Limb (tissue), 2 donors: Measurements from ENCODE around the gene CYP1A2.

Source experiments
- DNase-seq, 2 donors: peaks; one replicate each; pipeline ENCODE4 v3.0.0-alpha.2; 2016; ENCODE audit errors: extremely low spot score in 2 of 2

The CYP1A2 gene

DNA sequence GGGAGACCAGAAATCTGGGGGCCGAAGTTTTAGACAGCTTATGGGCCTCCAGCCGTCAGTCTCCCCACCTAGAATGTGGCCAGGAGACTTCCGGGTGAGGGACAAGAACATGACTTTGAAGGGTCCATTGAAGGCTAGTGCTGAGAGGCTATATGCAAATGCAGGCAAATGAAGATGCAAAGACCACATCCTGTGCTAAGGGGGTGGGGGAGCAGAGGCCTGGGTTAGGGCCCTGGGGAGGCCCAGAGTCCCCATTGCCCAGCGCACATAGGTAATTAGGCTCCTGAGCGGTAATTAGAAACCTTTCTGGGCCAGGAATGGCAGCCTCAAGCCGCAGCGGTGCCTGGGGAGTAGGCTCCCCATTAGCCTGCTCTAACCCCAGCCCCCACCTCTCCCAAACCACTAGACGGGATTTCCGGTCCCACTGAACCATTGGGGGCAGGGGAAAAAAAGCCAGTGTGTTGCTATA is 40.1 kb downstream of the CYP1A2 start:
- no peak for DNase-seq

DNA sequence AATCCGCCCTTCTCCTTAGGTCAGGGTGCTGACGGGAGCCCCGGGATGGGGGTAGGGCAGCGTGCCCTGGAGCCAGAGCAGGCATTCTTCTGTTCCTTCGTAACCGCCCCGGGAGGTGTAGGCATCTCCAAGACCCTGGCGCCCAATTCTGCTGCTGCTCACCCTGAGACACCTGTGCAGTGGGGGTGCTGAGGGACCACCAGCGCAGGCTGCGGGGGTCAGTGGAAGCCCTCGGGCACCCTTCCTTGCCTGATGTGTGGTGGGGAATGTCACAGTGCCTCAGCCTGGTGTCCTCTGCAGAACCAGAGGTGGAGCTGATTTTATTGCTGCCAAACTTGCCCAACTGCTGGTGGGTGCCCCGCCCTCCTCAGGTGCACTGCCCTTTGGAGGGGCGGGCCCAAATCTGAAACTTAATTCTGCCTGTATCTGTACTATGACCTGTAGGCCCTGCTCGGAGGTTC is 40.6 kb downstream of the CYP1A2 start:
- no peak for DNase-seq

GRCh38 chr15:74789741-74790079 is 41.1 kb downstream of the CYP1A2 start:
- no peak for DNase-seq

- DNase-seq: peak in 1 of 2 donors; percentile 78
These were observed 41.7 kb downstream of the CYP1A2 start for GRCh38 chr15:74790080-74790916.

- no peak for DNase-seq
These were observed 42.4 kb downstream of the CYP1A2 start for GRCh38 chr15:74791007-74791406.

GRCh38 chr15:74791667-74792066 is 43.0 kb downstream of the CYP1A2 start:
- no peak for DNase-seq

- no peak for DNase-seq
These were observed 43.8 kb downstream of the CYP1A2 start for GRCh38 chr15:74792227-74793016.

- no peak for DNase-seq
These were observed 44.7 kb downstream of the CYP1A2 start for GRCh38 chr15:74793135-74794028.

- DNase-seq: no peak
These were observed 45.8 kb downstream of the CYP1A2 start for GRCh38 chr15:74794248-74794969.

GRCh38 chr15:74794970-74795349 is 46.3 kb downstream of the CYP1A2 start:
- no peak for DNase-seq

DNA sequence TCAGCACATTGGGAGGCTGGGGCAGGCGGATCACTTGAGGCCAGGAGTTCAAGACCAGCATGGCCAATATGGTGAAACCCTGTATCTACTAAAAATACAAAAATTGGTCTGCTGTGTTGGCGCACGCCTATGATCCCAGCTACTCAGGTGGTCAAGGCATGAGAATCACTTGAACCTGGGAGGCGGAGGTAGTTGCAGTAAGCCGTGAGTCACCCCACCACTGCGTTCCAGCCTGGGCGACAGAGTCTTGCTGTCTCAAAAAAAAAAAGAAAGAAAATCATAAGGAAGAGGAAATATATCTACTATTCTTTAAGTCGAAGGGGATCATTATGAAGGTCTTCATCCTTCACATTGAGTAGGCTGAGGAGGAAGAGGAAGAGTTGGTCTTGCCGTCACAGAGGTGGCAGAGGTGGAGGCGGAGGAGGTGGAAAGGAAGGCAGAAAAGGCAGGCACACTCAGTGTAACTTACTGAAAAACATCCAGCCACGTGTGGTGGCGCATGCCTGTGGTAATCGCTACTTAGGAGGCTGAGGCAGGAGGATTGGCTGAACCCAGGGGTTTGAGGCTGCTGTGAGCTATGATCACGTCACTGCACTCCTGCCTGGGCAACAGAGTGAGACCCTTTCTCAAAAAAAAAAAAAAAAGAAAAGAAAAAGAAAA is 47.5 kb downstream of the CYP1A2 start:
- no peak for DNase-seq

DNA sequence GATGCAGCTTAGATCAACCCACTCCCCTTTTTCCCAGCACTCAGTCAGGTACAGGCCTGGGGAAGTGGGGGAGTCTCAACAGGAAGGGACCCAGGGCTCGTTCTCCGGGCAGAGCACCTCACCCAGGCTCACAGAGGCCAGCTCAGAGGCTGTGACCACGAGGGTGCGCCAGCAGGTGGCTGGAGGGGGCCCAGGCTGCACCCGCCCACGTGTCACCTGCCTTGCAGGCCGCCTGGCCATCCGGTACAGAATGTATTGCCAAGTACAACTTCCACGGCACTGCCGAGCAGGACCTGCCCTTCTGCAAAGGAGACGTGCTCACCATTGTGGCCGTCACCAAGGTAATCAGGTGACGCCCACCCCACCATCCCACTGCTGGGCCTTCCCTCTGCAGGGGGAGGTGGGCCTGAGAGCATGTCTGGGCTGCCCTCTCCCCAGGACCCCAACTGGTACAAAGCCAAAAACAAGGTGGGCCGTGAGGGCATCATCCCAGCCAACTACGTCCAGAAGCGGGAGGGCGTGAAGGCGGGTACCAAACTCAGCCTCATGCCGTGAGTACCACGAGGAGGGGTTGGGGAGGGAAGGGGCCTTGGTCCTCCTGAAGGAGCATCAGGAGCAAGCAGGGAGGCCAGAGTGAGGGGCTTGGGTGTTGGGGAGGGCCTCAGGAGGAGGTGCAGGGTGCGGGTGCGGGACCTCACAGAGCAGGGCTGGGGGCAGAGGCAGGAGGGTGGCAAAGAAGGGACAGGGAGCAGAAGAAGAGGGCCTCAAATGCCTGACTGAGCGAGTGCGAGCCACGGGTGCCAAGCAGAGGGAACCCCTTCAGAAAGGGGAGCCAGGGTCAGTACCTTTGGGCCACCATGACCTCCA is 50.0 kb downstream of the CYP1A2 start:
- DNase-seq: no peak

DNA sequence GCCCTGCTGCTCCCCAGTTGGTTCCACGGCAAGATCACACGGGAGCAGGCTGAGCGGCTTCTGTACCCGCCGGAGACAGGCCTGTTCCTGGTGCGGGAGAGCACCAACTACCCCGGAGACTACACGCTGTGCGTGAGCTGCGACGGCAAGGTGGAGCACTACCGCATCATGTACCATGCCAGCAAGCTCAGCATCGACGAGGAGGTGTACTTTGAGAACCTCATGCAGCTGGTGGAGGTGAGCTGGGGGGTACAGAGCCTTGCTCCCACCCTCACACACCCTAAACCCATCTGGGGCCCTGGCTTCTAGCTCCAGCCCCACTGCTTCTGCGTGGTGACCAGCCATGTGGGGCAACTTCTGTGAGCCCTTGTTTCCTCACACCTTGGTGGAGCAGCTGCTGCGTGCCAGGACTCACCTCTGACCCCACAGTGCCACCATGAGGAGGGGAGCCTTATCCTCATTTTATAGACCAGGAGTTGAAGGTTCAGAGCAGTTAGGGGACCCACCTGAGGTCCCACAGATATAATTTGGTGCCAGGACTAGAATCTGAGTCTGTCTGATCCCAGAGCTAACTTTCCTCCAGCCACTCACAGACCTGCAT is 50.7 kb downstream of the CYP1A2 start:
- DNase-seq: peak in 1 of 2 donors; percentile 11

GRCh38 chr15:74799856-74800558 is 51.4 kb downstream of the CYP1A2 start:
- peak in 1 of 2 donors; percentile 69 for DNase-seq

DNA sequence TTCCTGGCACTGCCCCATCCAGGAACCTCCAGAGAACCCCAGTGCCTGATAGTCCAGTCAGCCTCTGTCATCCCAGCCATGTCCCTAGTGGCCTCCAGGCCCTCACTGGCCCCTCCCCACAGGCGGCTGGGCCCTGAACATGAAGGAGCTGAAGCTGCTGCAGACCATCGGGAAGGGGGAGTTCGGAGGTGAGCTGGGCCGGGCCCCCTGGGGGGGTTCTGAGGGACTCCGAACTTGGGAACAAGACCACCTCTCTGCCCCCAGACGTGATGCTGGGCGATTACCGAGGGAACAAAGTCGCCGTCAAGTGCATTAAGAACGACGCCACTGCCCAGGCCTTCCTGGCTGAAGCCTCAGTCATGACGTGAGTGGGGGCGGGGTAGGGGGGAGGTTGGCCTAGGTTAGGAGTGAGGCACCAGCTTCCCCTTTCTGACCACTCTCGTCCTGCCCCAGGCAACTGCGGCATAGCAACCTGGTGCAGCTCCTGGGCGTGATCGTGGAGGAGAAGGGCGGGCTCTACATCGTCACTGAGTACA is 52.0 kb downstream of the CYP1A2 start:
- DNase-seq: peak in 1 of 2 donors; percentile 27

GRCh38 chr15:74801311-74801997 is 52.8 kb downstream of the CYP1A2 start:
- peak in 1 of 2 donors; percentile 25 for DNase-seq

DNA sequence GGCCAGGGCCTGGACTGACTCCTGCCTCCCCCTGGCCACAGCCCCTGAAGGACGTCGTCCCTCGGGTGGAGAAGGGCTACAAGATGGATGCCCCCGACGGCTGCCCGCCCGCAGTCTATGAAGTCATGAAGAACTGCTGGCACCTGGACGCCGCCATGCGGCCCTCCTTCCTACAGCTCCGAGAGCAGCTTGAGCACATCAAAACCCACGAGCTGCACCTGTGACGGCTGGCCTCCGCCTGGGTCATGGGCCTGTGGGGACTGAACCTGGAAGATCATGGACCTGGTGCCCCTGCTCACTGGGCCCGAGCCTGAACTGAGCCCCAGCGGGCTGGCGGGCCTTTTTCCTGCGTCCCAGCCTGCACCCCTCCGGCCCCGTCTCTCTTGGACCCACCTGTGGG is 53.6 kb downstream of the CYP1A2 start:
- DNase-seq: peak in 1 of 2 donors; percentile 21
